Measurements from ENCODE around the gene LMO7. TPM values are rescaled to one million over a fixed set of nuclear protein-coding genes. Genes with fewer than 3 reads are reported as not detected.

The LMO7 gene
- total and polyA plus RNA-seq, 2 of the 13 experiments (the other 11 are each of a cell fraction or from before 2014, with no cell fraction given): 34.0 to 121 TPM

- DNase-seq (ENCODE audit: low spot score): peak; percentile 21
Observed at GRCh38 chr13:75587679-75588078, 48.5 kb upstream of the LMO7 start.

GRCh38 chr13:75596657-75597182 lies 39.4 kb upstream of the LMO7 start:
- POLR2A ChIA-PET: no interaction called here
- no peaks in the 10 kb centered on the region for H3K9me3 ChIP-seq (ENCODE audit: low read length)
- CTCF ChIA-PET (ENCODE audit: low intra/inter-chr PET ratio, low total read pairs): no interaction called here
- H3K27ac ChIP-seq (ENCODE audit: extremely low read length, insufficient read depth, low read length): no peak overlapping the region
- WGBS (ENCODE audit: low lambda C conversion rate): 70% methylated on average over 1 of the region's 1 CpG
- intact Hi-C loops (cut with micrococcal nuclease; ENCODE audit: unreplicated experiment): loop anchor here (1.0 kb wide), 1 partner anchor 78 kb away; no protein-coding TSS in a partner anchor
- no peaks in the 10 kb centered on the region for H4K20me1 ChIP-seq (ENCODE audit: insufficient read depth, low read length)
- H2AFZ ChIP-seq (ENCODE audit: low read length): no peak overlapping the region
- H3K27me3 ChIP-seq (ENCODE audit: control insufficient read depth in 1 of 2, insufficient read depth in 2 of 2, low read length in 2 of 2): no peaks in the 10 kb centered on the region
- TF ChIP-seq ZNF710 (CRISPR knock-in tag; IDR thresholded peaks at IDR 0.05; ENCODE audit: borderline replicate concordance): no peak
- TF ChIP-seq MBD4 (IDR thresholded peaks at IDR 0.05; ENCODE audit: borderline replicate concordance, low read length): no peak
- no peak for TF ChIP-seq RNF219 (CRISPR knock-in tag; IDR thresholded peaks at IDR 0.05)
- TF ChIP-seq ZBTB39 (CRISPR knock-in tag; IDR thresholded peaks at IDR 0.05): no peak
- BruUV-seq (replicated peaks): no TSS peak
- ATAC-seq: no peak
- H3K79me2 ChIP-seq (ENCODE audit: insufficient read depth, low read length): no peaks in the 10 kb centered on the region
- H3K9ac ChIP-seq (ENCODE audit: insufficient read depth, low read depth, low read length): no peak overlapping the region
- FAIRE-seq: no peak
- H3K4me3 ChIP-seq (replicated peaks in 1 of 3; ENCODE audit: insufficient read depth in 1 of 3, low read depth in 2 of 3, low read length in 3 of 3): no peak overlapping the region
- no peaks in the 10 kb centered on the region for H3K4me1 ChIP-seq (ENCODE audit: insufficient read depth, low read length)
- in situ Hi-C loops (cut with HindIII; ENCODE audit: extremely low pct_ligation_motif_present, low pct_unique_long_range_greater_than_20kb): no loop called here
- peaks cover 0 to 1% of the 10 kb centered on the region in 2 experiments; a peak in 1 of 5 replicates for H3K36me3 ChIP-seq (replicated peaks in 1 of 2; ENCODE audit: control insufficient read depth in 1 of 2, insufficient read depth in 2 of 2, low read length in 2 of 2)
- DNase-seq (ENCODE audit: low spot score): no peak
- H3K4me2 ChIP-seq (ENCODE audit: low read depth, low read length): no peak overlapping the region

More at GRCh38 chr13:75587679-75588078, 48.5 kb upstream of the LMO7 start:
- BruUV-seq (replicated peaks): no TSS peak
- 81% methylated on average over 1 of the region's 1 CpG for WGBS (ENCODE audit: low lambda C conversion rate)
- Histone ChIP-seq H3K27ac (ENCODE audit: extremely low read length, insufficient read depth, low read length) (no peak overlapping the region), H3K79me2 (ENCODE audit: insufficient read depth, low read length) (no peaks in the 10 kb centered on the region), H2AFZ (ENCODE audit: low read length) (no peak overlapping the region), H3K9ac (ENCODE audit: insufficient read depth, low read depth, low read length) (no peak overlapping the region), H3K27me3 (ENCODE audit: control insufficient read depth in 1 of 2, insufficient read depth in 2 of 2, low read length in 2 of 2) (no peaks in the 10 kb centered on the region), H4K20me1 (ENCODE audit: insufficient read depth, low read length) (no peaks in the 10 kb centered on the region), H3K4me2 (ENCODE audit: low read depth, low read length) (no peak overlapping the region), H3K9me3 (ENCODE audit: low read length) (no peaks in the 10 kb centered on the region), H3K4me1 (ENCODE audit: insufficient read depth, low read length) (no peaks in the 10 kb centered on the region), H3K36me3 (replicated peaks in 1 of 2; ENCODE audit: control insufficient read depth in 1 of 2, insufficient read depth in 2 of 2, low read length in 2 of 2) (peaks cover 0 to 8% of the 10 kb centered on the region in 2 experiments; a peak in 2 of 5 replicates), H3K4me3 (replicated peaks in 1 of 3; ENCODE audit: insufficient read depth in 1 of 3, low read depth in 2 of 3, low read length in 3 of 3) (no peak overlapping the region)
- ChIA-PET CTCF (ENCODE audit: low intra/inter-chr PET ratio, low total read pairs) (no interaction called here), POLR2A (no interaction called here)
- ATAC-seq (peak; percentile 82), FAIRE-seq (peak; percentile 36)
- intact Hi-C loops (cut with micrococcal nuclease; ENCODE audit: unreplicated experiment) (no loop called here), in situ Hi-C loops (cut with HindIII; ENCODE audit: extremely low pct_ligation_motif_present, low pct_unique_long_range_greater_than_20kb) (no loop called here)
- TF ChIP-seq KLF15 (CRISPR knock-in tag; IDR thresholded peaks at IDR 0.05; ENCODE audit: borderline replicate concordance): no peak
- no peak for TF ChIP-seq EEA1 (CRISPR knock-in tag; IDR thresholded peaks at IDR 0.05; ENCODE audit: borderline replicate concordance)
- peak; percentile 36; the same call in 1 of the 2 replicates for TF ChIP-seq ATF7 (IDR thresholded peaks at IDR 0.05)
- TF ChIP-seq ATF7 (CRISPR knock-in tag; IDR thresholded peaks at IDR 0.05): no peak
- TF ChIP-seq CEBPB (IDR thresholded peaks at IDR 0.05; ENCODE audit: borderline replicate concordance, low read depth, low read length): peak; percentile 49; the same call in 1 of the 2 replicates
- TF ChIP-seq ZSCAN31 (CRISPR knock-in tag; IDR thresholded peaks at IDR 0.05; ENCODE audit: low read depth): no peak

All from HepG2 (cell line).